GM18868 (cell line): ENCODE measurements around the gene STAC.
A peak's percentile ranks its signal among the peaks of the same experiment; 100 is the strongest.

Experiments used
- ATAC-seq: cut with Tn5 transposase; IDR thresholded peaks from one replicate; pipeline ENCODE4 v1.9.1; 2021; ENCODE audit warnings: mild to moderate bottlenecking, moderate library complexity; ENCODE audit not compliant: unreplicated experiment

Gene STAC

GRCh38 chr3:36511791-36512486 lies 131.6 kb downstream of the STAC start:
- ATAC-seq, result no peak

DNA sequence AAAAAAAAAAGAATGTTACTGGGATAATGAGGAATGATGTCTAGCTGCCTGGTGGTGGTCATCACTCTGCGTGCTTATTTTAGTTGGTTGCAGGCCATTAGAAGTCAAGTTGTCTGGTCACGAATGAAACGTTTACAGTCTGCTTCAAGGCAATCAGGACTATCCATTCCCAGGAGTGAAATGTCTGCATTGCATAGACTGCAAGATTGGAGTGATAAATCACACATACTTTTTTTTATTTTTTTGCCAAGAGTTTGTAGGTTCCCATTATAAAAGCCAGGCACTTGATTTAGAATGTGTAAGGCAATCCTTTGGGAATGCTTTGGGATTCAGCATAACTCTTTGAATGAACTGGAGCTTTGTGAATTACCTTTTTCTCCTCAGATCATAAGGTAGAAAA lies 132.3 kb downstream of the STAC start:
- ATAC-seq, result no peak

DNA sequence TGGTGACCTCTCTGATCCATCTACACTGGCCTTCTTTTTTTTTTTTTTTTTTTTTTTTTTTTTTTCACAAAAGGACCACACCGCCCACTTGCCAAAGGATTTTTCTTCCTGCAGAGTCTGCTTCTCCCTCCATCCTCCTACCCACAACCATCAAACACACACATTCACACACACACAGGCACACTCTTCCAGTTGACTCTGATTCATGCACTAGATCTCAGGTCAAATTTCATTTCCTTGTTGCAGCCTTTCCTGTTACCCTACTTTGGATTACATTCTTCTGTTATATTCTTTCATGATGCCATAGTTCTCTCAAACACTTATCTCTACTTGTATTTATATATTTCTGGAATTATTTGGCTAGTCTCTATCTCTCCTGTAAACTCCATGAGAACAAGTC lies 133.9 kb downstream of the STAC start:
- ATAC-seq, result no peak

- ATAC-seq, result no peak
Measured at GRCh38 chr3:36519682-36520081, 139.4 kb downstream of the STAC start.

DNA sequence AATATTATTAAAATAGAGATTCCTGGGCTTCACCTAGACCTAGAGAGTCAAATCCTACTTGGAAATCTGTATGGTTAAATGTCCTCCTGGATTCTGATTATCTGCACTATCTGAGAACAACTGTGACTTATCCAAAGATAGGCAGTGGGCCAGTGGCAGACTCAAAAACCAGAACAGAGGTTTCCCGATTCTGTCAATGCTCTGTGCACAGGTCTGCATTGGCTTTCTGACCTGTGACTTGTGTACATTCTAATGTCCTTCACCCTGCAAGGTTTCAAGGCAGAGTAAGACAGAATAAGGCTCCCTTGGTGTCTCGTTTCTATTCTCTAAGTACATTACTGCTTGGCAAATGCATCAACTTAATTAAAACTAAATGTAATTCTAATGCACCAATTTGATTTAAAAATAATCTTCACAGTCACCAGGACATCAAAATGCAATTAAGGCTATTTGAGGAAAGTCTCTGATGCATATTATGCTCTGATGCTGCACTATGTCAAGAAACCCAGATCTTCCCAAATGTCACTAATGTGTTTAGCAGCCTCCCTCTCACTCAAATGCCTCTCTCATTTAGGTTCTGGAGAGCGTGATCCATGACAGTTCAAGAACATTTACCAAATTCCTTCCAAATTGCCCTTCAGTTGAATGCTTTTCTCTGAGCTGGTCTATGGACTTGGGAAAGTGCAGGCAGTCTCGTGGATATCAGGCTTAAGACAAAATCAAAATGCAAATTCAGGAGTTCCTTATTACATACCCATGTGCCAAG lies 140.1 kb downstream of the STAC start:
- no peak for ATAC-seq

DNA sequence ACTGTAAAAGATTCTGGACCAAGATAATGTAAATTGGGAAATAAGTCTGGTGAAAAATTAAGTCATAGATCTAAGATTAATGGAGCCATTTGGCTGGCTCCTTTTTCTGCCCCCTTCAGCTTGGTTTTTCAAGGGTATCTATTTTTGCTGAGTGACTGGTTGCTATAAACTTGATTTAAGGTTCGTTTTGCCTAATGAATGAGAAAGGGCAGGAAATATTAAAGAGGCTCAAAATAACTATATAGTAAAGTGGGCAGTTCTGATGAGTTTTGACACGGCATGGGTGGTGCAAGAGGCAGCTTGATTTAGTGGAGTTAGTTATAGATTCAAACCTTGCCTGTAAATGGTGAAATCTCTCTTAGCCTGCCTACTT lies 140.7 kb downstream of the STAC start:
- no peak for ATAC-seq

GRCh38 chr3:36524560-36524959 lies 144.3 kb downstream of the STAC start:
- ATAC-seq, result no peak

GRCh38 chr3:36525115-36525801 lies 145.0 kb downstream of the STAC start:
- ATAC-seq, result no peak

- no peak for ATAC-seq
Measured at GRCh38 chr3:36538136-36538749, 157.9 kb downstream of the STAC start.

DNA sequence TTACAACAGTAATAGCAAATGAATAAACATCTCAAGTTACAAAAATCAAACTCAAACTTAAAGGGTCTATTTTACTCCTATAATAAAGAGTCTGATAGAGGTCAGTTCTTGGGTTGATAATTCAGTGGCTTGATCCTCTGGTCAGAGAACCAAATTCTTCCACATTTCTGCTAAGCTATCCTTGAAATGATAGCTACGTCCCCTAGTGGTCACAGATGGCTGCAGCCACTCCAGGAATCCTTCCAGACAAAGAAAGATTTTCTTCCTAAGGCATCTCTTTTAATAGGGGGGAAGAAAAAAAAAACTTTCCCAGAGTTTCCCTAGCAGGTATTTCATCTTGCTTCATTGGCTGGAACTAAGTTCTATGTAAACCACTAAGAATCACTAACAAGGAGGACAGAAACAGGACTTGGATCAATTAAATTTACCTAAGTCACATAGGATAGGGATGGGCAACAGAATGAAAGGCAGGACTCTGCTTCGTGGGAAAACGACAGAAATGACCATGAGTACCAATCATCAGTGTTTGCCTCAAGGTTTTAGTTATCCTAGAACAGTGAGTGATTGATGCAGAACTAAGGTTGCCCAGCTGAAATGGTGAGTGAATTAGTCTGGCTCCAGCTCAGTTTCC lies 160.7 kb downstream of the STAC start:
- ATAC-seq, result peak; percentile 58

DNA sequence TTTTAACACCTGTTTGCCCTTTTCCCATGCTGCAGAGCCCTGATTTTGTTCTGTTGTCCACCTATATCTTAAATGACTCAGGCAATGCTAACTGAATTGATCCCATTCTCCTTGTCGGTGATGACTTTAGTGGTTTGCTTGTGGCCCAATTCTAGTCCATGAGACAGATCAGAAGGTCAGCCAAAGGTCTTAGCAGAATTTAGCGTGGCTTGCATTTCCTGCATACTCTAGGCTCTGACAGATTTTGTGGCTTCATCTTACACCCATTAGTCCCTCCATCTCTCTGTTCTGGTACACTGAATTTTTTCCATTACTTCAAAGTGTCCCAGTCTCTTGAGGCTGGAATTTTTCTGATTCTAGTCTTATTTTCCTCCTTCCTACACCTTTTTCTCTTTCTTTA lies 161.9 kb downstream of the STAC start:
- no peak for ATAC-seq

DNA sequence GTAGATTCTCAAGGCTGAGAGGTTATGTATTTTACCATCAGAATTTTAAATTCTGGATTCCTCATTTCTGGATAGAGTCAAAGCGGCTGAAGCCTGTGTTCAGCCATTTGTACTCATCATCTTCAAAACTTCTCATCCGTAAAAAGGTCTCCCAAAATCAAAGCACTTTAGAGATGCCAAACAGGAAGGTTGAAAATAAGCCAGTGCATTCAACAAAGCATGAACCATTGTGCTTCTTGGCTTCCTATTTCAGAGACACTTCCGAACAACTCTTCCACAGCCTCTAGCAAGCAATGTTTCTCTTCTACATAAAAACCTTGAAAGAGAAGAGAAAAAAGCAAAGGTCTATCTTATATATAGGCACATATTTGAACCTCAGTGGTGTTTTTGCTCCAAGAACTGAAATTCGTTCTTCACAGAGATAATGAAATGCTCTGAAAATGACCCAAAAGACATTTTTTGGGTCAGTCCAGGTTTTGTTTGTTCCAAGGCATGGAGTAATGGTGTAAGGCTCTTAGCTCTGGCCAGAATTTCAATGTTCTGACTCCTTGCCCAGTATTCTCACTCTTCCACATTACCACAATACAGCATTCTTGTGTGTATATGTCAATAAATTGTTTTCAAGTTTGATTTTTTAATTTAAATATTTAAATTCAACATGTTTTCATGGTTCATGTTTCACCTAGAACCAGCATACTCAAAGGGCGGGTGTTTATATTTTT lies 163.1 kb downstream of the STAC start:
- no peak for ATAC-seq

GRCh38 chr3:36546226-36546625 lies 165.9 kb downstream of the STAC start:
- ATAC-seq, result no peak

DNA sequence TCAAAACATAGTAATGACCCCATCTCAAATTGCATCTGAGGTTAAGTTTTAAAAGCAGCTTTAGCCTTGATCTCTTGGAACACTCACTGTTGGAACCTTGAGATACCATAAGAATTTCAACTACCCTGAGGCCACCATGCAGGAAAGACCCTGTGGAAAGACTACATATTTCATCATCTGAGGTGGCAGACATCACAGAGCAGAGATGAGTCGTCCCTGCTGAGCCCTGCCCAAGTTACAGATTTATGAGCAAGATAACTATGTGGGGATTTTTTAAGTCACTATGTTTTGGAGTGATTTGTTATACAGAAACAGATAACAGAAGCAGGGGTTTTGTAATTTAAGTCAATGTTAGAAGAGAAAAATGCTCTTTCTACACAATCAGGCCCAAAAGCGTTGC lies 168.4 kb downstream of the STAC start:
- ATAC-seq, result no peak

DNA sequence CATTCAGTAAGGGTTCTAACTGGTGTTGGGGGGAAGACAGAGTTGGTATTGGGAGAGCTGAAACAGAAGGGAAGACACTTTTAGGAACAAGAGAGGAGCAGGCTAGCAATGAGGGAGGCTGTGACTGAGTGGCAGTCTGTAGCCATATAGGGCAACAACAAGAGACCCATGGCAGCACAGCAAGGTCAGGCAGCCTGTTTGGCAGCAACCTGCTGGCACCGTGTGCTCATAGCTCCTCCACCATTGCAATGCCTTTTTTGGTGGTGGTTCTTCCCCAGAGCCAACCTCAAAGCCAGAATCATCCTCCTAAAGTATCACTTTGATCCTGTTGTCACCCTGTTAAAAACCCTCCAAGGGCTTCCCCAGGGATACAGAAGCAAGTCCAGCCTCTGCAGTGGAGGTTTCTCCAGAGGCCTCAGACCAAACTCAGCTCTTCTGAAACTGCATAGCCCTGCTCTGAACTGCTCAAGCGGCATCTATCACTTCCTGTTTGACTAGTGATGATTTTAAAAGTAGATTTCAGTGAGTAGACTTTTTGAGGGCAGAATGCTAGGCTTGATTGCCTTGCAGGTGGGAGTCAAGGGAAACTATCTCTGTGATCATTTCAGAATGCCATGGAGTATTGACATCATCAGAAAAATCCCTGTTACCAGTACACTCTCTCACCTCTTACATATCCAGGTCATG lies 176.9 kb downstream of the STAC start:
- peak; percentile 93 for ATAC-seq

DNA sequence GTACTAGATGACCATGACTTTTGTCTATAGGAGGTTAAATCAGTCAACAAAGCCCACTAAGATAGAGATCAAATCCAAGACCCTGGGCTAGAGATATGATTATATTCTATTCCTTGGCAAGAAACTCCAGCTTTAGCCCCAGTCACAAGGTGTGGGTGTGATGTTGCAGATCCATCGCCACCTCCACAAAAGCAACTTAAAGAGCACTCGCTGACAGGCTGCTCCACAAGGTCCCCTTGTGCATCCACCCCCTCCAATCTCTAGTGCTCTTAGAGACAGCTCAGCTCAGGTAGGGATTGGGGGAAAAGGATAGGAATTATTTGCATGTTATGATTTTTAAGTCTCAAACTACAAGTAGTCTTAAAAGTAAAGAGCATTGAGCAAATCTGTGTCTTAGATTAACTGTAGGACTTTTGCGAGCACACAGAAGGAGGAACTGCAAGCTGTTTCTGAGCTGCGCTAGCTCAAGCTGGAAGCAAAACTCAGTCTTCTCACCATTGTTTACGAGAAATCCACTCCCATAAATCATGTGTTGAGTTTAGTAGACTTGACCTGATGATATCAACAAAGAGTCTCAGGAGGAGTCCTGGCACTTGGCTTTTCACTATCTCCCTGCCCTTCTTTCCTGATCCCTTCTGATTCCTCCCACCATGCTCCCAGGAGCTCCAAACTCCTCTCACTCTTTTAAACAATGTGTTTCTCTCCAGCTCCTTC lies 177.6 kb downstream of the STAC start:
- peak; percentile 8 for ATAC-seq

DNA sequence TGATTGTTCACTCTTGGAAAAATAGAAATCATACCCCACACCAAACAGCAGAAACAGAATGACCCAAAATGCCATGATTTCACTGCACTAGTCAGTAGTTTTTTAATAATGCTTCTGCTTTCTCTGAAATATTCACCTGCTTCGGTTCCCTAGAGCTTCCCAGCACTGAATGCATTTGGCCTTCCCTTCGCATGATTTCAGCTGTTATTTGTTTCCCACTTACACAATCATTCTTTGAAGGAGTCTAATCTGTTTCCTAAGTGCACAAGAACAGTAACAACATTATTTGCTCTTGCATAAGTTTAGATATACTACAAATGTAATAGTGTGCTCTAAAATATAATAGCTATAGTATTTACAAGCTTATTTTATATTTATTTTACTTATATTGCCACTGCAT lies 178.7 kb downstream of the STAC start:
- ATAC-seq, result no peak

DNA sequence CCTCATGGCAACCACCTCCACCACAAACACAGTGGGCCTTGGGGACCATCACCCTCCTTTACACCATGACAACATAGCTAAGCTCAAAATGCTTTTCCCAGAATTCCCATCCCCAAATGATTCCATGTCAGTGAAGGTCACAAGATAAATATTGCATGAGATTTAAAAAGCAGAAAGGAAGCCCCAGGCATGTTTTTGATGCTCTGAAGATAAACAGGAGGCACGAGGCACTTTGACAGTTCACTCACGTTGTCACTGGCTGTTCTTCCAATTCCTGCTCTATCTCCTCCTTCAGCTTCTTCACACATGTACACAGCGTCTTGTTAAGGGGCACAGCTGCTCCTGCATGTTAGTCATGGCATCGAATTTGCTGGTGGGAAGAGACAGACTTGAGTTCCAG lies 180.4 kb downstream of the STAC start:
- no peak for ATAC-seq

GRCh38 chr3:36561601-36562000 lies 181.3 kb downstream of the STAC start:
- ATAC-seq, result no peak
